Stimulated activated naive CD4-positive, alpha-beta T cell treated with Interleukin-2 at 50 U/mL for 16 hours (primary cell): ENCODE data around the gene IL1RAP.
"Not testable (repeated sequence)": the region's sequence is repeated elsewhere in the genome, so short reads cannot be mapped to it uniquely, and the experiment has no call there.

Experiments
- DNase-seq: peaks from one replicate; lab custom pipeline; 2025; lab: John Stamatoyannopoulos, UW

The IL1RAP gene

DNA sequence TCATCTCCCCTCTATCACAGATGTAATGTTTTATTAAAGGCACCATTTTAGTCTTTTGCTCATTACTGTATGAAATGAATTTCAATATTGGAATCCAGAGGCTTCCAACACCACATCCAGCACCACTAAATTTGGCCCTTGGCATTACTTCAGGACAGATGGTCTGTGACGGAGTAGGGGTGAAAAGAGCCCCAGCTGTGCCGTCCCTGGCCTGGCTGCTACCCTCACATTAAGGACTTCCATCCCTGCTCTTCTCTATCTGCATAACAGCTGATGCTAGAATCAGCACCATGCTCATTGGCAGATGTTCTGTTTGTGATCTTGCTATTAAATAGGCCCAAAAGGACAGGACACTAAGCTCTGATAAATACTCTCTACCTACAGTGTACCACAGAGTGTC is 152.9 kb downstream of the IL1RAP start:
- DNase-seq = no peak

GRCh38 chr3:190671658-190672057 is 157.8 kb downstream of the IL1RAP start:
- no peak for DNase-seq

GRCh38 chr3:190673148-190673547 is 159.3 kb downstream of the IL1RAP start:
- DNase-seq = no peak

DNA sequence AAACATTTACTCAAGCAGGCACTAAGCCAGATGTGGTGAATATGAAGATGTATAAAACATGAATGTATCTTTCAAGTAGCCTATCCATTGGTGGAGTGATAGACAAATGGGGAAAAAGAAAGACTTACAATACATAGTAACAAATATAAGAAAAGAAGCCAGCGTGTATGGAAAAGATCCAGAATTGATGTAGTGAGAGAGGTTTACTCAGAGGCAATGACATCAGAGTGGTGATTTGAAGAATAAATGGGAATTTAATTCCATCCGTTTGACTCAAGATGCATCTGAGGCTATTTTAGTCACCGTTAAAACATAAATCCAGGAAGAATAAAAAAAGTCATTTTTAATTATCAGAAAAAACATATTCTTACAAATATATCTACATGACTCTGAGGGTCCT is 162.6 kb downstream of the IL1RAP start:
- DNase-seq = no peak

DNA sequence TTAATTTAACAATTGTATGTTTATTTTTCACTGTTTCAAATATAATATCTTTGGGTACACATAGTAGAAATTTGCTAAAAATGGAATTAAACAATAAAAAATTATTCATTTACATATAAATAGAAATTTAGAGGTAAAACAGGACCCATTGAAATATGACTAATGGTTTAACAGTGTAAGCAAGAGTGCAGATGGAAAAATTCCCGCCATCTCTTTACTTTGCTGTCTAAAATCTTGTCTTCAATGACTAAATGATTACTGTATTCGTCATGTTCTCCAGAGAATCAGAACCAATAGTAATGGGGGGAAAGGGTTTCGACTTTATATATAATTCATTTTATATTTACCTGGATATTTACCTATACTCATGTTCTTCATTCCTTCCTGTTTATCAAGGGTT is 163.1 kb downstream of the IL1RAP start:
- no peak for DNase-seq

DNA sequence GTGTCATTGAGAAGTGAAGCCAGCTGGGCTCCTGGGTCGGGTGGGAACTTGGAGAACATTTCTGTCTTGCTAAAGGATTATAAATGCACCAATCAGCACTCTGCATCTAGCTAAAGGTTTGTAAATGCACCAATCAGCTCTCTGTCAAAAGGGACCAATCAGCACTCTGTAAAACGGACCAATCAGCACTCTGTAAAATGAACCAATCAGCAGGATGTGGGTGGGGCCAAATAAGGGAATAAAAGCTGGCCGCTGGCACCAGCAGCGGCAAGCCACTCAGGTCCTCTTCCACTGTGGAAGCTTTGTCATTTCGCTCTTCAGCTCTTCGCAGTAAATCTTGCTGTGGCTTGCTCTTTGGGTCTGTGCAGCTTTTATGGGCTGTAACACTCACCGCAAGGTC is 164.0 kb downstream of the IL1RAP start:
- not testable (repeated sequence) for DNase-seq

DNA sequence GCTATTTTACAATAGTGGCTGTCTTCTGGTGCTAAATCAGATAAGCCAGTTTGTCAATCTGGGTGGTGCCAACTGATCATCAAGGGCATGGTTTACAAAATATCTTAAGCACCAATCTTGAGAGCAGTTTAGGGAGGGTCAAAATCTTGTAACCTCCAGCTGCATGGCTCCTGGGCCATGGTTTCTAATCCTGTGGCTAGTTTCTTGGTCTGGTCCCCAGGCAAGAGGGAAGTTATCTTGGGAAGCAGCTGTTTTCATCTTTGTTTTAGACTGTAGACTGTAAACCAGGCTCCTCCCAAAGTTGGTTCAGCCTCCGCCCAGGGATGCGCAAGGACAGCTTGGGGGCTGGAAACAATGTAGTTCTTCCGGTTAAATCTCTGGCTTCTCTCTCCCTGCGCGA is 166.8 kb downstream of the IL1RAP start:
- DNase-seq = no peak

DNA sequence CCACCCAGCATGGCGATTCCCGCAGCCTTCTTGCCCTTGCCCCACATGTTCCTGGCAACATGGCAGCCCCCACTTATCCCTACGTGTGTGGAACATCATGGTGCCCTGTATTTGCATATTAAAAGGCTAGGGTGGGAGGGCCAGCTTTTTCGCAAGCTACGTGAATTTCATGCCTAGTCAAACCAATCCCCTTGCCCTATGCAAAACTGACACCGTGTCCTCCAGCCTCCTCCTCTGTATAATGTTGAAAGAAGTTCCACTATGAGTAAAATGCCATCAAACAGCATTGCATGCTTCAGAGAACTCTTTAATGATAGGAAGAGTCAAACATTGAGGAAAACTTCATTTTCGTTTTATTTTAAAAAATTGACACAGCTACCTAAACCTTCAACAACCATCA is 170.9 kb downstream of the IL1RAP start:
- no peak for DNase-seq

DNA sequence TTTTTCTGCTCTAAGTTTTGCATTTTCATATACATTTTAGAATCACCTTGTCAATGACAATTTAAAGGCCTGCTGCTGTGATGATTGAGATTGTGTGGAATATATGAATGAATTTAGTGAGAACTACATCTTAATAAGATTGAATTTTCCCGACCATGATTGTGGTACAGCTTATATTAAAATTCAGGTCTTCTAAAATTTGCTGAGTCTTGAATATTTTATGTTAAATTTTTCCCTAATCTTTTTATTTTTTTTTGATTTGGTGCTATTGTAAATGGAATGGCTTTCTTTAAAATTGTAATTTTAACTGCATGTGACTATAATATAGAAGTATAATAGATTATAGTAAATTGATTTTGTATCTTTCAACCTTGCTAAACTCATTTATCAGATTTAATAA is 172.1 kb downstream of the IL1RAP start:
- DNase-seq = no peak

GRCh38 chr3:190690246-190690645 is 176.4 kb downstream of the IL1RAP start:
- no peak for DNase-seq

GRCh38 chr3:190692256-190692655 is 178.4 kb downstream of the IL1RAP start:
- DNase-seq = no peak

DNA sequence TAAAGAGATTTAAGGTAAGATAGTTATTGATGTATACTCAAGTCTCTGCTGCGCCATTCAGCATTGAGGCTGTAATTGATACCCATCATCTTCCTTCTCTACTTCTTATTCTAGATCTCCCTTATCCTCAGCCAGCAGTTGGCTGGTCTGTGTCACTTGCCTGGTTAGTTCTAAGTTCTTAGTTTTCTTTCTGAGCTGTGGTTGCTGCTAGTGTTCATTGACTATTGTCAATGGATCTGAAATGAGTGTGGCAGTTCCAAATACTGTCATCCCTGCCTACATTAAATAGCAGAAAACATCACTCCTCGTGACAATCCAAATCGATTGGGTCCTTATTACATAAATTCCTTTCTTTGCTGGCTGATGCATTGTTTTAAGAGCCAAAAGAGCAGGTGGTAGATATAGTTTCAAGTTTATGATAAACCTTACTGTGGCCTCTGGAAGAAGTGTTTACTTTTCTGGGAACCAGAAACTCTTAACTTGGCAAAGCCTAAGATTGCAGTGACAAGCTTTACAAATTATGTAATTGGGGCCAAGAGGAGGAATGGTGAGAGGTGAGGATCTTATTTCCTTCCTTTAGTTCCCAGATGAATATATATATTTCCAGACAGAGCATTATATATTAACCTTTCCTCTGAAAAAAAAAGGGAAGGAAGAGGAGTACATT is 180.6 kb downstream of the IL1RAP start:
- no peak for DNase-seq

DNA sequence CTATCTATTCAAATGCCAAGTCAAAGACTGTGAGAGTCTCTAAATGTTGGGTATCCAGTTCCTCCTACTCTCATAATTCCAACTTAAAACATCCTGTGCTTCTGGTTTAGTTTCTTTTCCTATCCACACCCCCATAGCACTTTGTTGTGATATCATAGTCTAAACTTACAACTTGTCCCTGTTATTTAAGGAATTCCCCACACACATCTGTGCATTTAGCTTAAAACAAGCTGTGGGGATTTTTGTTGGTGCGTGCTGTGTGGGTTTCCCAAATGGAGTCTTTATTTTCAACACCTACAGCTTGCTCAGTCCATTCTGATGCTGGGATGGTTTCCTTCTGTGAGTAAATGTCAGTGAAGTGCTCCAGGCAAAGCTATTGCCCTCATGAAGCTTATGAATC is 181.3 kb downstream of the IL1RAP start:
- DNase-seq = no peak

- no peak for DNase-seq
Observed at GRCh38 chr3:190695994-190696393, 182.1 kb downstream of the IL1RAP start.

- DNase-seq = no peak
Observed at GRCh38 chr3:190696777-190697501, 183.1 kb downstream of the IL1RAP start.

DNA sequence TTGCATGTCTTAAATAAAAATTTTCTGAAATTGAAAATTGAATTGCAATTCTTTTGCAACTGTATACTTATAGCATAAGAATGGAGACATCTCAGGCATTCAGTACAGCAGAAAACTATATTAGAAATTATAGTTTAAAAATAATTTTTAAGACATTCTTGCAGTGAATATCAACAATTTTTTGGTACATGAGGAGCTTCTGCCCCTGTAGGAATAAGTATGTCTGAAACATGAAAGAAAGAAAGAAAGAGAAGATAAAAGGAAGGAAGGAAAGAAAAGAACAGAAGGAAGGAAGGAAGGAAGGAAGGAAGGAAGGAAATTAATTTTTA is 183.6 kb downstream of the IL1RAP start:
- DNase-seq = no peak

DNA sequence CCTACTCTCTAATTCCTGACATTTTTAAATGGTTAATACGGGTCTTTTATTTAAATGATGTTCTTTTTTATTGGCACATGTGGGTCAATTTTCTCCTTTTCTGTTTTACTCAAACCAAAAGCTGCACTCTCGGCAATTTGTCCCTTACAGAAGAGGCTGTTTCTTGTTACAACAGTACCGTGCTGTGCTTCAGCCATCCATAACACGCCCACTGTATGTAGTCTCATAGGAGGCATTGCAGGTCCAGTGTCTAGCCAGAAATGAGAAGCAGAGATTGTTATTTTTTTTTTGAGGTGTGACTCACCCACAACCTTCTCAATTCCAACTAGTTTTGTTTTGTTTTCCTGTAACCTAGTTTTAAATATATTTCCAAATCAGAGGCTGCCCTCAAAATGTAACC is 184.0 kb downstream of the IL1RAP start:
- no peak for DNase-seq

DNA sequence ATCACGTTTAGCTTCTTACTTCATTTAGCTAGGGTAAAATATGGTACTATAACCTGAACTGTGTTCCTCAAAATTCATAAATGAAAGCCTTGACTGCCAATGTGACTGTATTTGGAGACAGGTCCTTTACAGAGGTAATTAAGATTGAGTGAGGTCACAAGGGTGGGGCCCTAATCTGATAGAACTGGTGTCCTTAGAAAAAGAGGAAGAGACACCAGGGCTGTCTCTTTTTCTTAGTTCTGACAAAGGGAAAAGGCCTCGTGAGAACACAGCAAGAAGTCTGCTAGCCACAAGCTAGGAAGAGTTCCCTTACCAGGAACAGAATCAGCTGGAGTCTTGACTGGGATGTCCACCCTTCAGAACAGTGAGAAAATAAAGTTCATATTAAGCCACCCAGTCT is 185.9 kb downstream of the IL1RAP start:
- DNase-seq = no peak

DNA sequence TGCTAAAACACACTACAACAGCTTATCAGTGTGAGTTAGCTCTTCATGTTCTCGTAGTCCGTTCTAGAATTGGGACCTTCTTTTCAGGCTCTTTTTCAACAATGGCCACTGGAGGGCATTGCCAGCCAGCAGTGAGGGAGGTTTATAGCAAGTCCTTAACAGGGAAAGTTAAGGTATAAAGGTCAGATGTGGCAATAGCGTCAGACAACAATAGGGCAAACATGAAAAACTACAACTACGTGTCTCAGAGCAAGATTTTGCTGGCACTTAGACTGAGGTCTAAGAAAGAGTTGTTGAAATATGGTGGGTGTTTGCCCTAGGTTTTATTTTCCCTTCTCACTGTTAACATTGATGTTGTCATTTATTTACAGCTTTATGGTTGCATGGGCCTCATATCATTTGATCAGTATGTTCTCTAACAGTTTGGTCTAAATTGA is 187.2 kb downstream of the IL1RAP start:
- DNase-seq = no peak

DNA sequence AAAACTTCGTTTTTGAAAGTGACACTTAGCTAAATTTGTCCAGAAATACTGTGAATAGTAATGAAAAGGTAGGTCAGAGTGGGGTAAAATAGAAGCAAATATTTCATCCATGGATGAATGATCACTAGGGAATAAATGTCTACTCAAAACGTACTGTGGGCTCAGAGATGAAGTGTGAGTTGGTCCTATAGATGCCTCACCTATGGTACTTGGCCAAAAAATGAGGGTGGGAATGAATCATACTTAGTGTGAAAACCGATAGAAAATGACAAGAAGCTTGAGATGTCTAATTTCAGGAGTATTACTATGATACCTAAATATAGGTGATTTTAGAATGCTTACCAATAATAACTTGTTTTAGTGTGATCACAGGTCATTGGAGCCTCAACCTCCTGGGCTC is 192.7 kb downstream of the IL1RAP start:
- DNase-seq = no peak
